Prostate gland (tissue), 2 donors: ENCODE measurements around the gene ASTL.

Source experiments
- POLR2A ChIP-seq: fragments of 450-650 bp; IDR thresholded peaks from one replicate; pipeline ENCODE4 v1.6.1; 2016; ENCODE audit warnings: antibody characterized with exemption, mild to moderate bottlenecking
- POLR2AphosphoS5 ChIP-seq: sonication (generic); formaldehyde crosslinking; IDR thresholded peaks from one replicate; pipeline ENCODE4 v1.6.1; 2017; ENCODE audit warnings: antibody characterized with exemption
- TF ChIP-seq, protein P1 (sequence below), 4 experiments: fragments of 200-600 bp in 2 of 4; fragments of 450-650 bp in 2 of 4; sonication (generic) in 2 of 4; IDR thresholded peaks; 1 replicate in 3 of 4; 2 replicates in 1 of 4; pipeline ENCODE4 v1.5.1; 2016 to 2019; ENCODE audit warnings: antibody characterized with exemption in 4 of 4, mild to moderate bottlenecking in 2 of 4, moderate library complexity in 2 of 4

DNA sequence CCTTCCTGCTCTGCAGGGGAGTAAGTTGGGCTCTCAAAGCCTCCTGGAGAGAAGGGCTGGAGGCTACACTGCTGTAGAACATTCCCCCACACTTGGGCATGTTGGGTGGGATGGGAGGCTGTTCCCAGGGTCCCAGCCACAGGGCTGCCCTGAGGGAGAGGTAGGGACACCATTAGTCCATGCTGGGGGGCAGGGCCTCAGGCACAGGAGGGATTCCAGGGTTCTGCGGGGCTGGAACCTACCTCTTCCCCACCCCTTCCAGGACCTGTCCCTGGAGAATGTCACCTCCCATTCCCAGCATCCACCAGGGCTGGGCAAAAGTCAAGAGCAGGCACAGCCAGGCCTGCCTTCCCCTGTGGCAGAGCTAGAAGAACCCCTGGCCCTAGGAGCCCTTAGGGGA is 15.0 kb downstream of the ASTL start:
- TF ChIP-seq, protein P1, sequence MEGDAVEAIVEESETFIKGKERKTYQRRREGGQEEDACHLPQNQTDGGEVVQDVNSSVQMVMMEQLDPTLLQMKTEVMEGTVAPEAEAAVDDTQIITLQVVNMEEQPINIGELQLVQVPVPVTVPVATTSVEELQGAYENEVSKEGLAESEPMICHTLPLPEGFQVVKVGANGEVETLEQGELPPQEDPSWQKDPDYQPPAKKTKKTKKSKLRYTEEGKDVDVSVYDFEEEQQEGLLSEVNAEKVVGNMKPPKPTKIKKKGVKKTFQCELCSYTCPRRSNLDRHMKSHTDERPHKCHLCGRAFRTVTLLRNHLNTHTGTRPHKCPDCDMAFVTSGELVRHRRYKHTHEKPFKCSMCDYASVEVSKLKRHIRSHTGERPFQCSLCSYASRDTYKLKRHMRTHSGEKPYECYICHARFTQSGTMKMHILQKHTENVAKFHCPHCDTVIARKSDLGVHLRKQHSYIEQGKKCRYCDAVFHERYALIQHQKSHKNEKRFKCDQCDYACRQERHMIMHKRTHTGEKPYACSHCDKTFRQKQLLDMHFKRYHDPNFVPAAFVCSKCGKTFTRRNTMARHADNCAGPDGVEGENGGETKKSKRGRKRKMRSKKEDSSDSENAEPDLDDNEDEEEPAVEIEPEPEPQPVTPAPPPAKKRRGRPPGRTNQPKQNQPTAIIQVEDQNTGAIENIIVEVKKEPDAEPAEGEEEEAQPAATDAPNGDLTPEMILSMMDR (IDR thresholded peaks at IDR 0.05), result no peak
- TF ChIP-seq POLR2A (no peak), POLR2AphosphoS5 (no peak)
